Left forelimb (tissue), 1 donor: ENCODE data around the gene ASS1.

Experiments used
- DNase-seq: peaks from one replicate; pipeline ENCODE4 v3.0.0-alpha.2; 2018; ENCODE audit warnings: low spot score

Gene ASS1

DNA sequence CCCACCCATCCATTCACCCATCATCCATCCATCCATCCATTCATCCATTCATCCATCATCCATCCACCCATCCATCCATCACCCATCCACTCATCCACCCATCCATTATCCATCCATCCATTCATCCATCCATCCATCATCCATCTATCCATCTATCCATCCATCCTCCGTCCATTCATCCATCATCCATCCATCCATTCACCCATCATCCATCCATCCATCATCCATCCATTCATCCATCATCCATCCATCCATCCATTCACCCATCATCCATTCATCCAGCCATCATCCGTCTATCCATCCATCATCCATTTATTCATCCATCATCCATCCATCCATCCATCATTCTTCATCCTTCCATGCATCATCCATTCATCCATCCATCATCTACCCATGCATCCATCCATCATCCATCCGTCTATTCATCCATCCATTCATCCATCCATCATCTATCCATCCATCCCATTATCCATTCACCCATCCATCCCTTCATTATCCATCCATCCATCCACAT lies 10.1 kb downstream of the ASS1 start:
- no peak for DNase-seq

DNA sequence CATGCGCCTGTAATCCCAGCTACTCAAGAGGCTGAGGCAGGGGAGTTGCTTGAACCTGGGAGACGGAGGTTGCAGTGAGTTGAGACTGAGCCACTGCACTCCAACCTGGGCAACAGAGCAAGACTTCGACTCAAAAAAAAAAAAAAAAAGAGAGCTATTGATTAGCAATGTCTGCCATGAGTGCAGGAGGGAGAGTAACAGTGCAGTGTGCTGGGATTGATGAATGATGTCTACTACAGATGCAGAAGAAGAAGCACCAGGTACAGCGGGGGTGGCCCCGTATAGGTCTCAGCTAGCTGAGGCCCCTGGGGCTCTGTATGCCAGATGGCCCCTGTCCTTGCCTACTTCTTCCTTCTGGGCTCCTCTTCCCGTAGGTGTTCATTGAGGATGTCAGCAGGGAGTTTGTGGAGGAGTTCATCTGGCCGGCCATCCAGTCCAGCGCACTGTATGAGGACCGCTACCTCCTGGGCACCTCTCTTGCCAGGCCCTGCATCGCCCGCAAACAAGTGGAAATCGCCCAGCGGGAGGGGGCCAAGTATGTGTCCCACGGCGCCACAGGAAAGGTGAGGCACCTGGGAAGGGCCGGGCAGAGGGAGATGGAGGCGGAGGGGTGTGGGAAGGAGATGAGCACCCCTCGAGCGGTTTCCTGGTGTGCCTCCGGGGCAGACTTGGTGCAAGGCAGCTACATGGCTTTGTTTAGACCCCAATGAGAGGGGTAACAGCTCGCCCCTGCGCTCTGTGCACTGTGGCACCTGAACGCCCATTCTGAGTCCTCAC lies 13.5 kb downstream of the ASS1 start:
- no peak for DNase-seq

DNA sequence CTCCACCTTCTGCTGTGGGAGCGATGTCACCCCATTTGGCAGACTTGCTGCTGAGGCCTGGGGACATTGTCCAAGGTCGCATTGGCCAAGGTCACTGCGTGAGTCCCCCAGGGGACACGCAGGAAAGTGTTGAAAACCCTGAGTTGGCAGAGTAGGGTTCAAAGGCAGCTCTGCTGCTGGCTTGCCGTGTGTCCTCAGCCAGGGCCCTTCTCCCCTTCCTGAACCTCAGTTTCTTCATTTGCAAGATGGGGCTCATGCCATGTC lies 14.0 kb downstream of the ASS1 start:
- DNase-seq, result no peak

DNA sequence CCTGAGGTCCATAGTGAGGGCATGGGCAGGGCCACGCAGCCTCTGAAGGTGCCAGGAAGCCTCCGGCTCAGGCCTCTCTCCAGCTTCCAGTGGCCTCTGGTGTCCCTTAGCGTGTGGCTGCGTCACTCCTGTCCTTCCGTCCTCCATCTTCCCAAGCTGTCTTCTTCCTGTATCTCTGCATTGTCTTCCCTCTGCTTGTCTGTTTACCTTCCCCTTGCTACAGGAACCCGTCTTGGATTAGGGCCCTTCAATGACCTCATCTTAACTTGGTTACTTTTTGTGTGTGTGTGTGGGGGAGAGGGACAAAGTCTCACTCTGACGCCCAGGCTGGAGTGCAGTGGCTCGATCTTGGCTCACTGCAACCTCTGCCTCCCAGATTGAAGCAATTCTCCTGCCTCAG lies 14.4 kb downstream of the ASS1 start:
- DNase-seq, result no peak

DNA sequence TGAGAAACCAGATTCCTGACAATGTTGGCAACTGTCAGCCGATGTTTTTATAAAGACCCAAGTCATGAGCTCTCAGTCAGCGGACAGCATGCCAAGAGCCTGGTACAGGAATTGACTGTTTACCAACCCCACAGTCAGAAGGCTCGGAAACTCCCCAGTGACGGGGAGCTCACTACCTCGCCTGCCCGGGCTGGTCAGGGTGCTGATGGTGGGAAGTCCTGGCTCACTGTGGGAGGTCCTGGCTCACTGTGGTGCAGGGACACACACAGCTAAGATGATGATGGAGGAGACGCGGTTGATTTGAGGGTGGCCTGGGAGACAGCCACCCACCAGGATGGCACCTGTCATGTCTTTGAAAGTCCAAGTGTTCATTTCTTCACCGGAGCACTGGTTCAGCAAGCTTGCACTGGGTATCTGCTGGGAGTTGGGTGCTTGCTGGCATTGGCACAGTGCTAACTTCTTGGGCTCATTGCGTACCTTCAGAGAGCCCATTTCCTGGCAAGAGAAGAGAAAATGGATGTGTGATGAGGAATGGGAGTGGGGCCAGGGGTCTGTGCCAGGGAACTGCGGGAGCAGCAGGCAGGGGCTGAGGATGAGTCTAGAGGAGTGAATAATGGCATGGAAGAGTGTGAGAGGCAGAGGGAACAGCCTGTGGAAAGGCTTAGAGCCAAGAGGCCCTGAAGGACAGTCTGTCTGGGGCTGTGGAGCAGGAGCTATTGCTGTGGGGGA lies 15.3 kb downstream of the ASS1 start:
- DNase-seq, result no peak

DNA sequence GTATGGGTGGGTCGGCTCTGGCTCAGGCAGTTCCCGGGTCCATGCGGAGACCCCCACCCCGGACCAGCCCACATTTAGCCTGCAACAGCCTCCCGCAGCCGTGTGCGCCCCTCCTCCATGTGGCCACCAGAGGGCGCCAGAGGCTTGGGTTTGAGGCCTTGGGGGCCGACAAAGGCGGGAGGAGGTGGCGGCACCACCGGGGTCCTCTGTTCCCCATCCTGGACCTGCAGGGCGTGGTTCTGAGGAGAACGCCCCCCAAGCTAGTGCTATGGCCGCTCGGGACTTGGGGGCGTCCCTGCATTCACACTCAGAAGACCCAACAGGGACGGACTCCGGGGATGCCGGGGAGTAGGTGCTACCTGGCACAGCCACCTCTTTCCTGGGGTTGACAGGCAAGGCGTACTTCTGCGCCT lies 16.5 kb downstream of the ASS1 start:
- DNase-seq, result peak; percentile 83

DNA sequence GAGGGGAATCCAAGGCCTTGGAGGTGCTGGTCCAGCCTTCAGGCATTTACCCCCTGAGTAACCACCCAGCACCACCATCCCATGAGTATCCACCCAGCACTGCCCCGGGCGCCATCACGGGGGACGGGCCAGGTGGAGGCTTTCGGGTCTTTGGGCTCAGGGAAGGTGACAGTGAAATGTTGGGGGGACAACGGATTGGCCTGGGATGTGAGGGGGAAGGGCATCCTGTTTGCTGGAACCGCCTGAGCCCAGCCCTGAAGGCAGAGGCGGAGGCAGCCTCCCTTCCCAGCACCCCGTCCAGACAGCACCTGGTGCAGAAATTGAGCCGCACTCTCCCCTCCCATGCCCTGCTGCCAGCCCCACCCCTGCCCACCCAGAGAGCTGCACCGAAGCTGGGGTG lies 17.0 kb downstream of the ASS1 start:
- no peak for DNase-seq

DNA sequence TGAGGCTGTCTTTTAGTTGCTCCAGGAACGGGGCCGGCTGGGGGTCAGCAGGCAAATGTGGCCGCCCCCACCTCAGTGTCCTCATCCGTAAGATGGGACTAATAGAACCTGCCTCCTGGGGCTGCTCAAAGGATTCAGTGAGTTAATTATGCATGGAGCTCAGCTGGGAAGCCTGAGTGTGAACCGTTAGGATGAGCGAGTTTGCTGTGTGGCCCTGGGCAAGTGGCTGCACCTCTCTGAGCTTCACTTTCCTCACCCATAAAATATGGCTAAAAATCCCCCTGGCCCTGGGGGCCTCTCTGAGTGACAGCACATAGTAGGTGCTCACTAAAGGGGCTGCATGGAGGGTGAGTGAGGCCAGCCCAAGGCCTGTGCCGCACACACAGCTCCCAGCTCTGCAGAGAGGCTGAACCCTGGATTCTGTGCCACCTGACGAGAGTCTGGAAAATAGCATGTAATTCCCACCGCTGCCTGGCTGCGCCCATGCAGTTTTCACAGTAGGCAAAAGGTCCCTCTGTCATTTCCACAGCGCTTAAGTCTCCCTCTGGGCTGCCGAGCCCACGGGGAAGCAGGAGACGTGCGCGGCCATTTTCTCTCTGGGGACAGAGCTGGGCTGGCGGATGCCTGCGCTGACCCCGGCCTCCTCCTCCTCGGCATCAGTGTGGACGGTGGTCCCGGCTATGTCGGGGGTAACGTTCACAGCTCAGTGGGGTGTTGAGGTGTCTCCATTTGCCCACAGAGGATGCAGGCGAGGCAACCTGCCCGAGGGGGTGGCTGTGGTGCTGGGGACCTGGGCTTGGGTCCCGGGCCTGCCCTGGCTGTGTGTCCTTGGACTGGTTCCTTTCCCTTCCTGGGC lies 18.2 kb downstream of the ASS1 start:
- no peak for DNase-seq

DNA sequence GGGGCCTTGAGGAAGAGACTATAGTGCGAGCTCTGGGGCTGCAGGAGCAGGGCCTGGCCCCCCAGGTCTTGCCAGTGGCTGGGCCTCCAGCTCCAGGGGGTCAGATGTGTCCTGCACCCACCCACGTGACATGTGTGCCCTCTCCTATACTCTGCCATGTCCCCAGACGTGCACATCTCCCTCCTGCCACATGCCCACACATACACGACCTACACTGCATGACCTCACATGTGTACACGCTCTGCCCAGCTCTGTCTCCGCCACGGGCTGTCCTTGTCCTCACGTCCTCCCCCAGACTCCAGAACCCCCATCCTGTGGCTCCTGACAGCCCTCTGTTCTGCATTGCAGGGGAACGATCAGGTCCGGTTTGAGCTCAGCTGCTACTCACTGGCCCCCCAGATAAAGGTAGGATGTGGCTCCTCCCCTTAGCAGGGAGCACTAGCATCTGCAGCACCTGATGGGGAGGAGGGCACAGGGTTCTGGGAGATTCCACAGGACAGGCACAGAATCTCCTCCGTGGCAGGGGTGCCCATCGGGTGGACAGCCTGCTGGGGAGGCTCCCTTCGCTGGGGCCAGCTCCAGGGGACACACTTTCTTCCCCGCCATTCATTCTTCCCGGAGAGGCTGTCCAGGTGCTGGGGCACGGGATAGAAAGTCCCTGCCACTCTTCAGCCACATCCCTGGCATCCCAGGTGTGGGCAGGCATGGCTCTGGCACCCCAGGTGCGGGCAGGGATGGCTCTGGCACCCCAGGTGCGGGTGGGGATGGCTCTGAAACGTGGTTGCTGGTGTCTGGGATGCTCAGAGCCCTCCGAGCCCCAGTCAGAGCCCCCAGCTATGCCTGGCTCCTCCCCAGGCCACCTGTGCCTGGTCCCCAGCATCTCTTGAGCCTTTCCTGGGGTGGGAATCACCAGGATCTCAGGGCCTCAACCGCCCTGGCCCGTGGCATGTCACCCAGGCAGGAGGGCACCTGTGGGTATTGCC lies 19.3 kb downstream of the ASS1 start:
- DNase-seq, result no peak

DNA sequence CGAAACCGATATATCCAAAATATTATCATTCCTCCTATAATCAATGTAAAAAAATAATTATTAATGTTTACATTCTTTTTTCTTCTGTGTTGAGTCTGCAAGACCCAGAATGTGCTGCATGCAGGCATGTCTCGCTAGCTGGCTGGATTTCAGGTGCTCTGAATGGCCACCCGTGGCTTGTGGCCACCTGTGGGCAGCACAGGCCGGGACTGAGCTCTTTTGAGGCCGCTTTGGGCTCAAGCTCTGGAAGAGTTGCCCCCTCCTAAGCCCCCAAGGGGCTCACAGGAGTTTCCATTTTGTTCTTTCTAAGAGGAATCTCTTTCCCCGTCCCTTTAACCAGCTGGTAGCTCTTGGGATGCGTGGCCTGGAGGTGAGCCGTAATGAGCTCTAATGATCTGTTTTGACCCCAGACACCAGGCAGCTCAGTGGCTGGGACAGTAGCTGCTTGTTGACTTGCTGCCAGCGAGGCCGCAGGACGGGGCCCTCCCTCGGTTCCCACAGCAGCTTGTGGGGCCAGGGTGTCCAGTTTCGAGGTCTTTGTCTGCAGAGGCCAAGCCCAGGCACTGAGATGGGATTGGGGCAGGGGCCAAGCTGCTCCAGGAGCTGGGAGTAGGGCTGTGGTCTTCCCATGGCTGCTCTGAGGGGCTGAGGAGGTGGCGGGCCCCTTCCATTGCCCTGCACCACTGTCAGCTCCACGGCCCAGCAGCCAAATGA lies 20.8 kb downstream of the ASS1 start:
- DNase-seq, result no peak

DNA sequence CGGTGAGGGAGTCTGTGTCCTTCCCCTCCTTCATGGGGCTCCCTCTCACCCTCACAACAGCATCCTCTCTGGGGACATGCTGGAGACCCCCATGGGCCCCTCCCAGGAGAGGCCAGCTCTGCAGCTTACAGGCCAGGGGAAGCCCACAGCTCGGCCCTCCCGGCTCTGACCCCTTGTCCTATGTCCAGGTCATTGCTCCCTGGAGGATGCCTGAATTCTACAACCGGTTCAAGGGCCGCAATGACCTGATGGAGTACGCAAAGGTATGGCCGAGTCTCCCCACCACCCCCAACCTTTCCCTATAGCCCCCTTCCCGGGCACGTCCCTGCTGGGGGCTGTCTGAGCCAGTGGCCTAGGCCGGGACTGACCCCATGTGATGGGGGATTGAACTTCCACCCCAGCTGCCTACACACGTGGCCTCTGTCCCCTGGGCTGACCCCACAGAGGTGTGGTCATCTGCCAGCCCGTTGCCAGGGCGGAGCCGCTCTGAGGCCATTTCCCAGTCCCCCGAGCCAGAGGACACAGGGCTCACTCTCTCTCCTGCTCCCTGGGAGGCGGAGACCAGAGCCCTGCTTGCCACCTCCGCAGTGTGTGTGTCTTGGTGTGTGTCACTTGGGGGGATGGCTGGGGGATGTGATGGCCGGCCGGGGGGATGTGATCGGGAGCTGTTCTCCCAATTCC lies 21.9 kb downstream of the ASS1 start:
- no peak for DNase-seq

DNA sequence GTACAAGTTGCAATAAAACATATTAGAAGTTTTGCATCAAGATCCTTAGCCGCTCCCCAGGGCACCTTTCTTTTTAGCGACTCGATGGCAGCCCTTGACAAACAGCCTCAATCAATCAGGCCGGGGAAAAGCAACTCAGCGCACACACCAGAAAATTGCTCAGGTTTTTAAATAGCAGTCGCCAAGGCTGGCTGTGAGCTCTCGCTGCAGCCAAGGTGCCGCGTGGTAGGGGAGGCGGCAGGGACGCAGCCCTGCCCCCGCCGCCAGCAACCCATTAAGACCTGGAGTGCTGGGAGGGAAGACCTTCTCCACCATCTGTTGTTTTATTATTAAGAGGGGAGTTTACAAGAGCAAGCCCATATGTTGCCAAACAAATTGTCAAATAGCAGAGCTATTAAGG lies 22.6 kb downstream of the ASS1 start:
- DNase-seq, result no peak

DNA sequence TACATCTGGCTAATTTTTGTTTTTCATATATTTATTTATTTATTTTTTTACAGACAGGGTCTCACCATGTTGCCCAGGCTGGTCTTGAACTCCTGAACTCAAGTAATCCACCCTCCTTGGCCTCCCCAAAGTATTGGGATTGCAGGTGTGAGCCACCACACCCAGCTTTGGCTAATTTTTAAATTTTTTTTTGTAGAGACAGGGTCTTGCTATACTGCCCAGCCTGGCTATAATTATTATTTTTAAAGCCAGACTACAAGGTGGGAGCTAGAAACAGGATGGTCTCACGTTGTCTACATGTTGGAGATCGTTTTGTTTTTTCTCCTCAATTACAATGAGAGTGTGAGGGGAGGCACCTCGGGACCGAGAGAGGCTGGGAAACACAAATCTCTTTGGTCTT lies 23.8 kb downstream of the ASS1 start:
- no peak for DNase-seq

DNA sequence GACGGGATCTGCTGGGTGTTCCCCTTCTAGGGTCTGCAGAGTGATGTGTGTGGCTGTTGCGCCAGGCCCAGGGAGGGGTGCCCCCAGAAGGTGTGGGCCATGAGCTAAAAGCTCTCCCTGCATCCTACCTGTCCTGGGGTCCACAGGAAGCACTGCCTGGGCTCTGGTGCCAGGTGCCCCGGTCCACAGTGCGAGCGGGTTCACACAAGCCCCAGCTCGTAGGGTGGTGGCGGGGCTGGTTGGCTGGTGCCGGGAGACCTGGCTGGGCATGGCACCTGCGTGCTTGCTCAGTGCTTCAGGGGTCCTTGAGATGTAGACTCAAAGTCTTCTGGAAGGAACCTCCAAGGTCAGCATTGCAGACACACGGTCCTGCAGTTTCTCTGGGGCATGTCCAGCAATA lies 25.5 kb downstream of the ASS1 start:
- no peak for DNase-seq

DNA sequence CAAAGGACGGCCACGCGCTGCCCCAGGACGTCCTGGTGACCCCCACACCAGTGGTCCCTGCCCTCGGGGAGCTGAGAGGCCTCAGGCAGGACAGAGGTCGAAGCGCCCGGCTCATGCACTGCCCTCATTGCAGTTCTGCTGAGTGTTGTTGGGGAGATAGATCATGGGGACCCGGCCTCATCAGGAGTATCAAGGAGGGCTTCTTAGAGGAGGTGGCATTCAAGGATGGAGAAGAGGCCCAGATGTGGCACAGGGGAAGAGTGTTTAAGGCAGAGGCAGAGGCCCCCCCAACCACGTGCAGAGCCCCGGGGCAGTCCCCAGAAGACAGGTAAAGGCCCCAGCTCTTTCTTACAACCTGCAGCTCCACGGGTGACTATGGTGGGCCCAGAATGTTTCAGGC lies 26.2 kb downstream of the ASS1 start:
- no peak for DNase-seq

DNA sequence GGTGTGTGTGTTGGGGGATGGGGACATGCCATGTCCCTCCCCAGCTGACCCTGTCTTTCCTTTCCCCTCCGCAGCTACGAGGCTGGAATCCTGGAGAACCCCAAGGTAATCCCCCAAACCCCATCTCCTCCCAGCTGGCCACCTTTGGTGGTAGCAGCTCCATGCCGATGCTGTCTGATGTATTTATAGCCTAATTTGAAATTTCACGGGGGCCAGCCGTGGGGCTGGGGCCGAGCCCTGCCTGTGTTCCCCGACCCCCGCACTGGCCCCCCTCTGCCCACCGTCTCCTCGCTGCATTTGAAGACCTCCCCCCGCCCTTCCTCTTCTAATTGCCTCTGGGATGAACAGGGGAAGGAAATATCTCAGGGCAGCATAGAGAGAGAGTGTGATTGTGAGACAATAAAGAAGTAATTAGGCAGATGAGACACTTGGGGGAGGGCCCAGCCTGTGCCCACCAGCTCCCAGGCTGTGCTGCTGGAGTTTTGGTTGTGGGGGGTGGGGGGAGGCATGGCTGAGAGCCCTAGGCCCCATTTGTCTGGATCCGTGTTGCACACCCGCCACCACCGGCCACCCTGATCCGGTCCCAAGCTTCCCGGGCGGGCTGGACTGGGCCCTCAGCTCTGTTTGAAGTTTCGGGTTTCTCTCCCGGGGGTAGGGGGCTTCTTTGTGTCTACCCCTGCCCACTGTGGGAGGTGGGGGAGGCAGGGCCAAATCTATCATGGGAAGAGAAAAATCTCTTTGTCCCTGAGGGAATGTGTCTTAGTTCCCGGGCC lies 26.8 kb downstream of the ASS1 start:
- DNase-seq, result no peak

DNA sequence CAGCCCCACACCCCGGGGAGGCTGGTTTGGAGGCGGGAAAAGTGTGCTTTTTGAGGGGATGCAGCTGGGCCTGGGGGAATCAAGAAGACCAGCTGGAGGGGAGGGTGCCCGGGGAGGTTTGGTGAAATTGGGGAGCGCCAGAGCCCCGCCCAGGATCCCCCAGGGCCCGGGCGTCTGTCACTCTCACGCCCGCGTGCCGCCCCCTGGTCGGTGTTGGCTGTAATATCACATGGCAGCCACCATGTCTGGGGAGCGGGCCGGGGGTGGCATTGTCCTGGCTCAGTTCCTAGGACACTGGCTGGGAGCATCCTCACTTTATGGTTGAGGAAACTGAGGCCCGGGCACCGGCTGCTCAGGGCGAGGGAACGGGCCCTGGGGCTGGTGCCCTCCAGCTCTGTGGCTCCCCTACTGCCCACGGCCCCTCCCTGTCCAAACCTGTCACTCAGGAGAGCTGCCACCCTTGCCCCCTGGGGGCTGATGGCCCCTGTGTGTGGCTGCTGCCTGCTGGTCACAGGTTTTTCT lies 27.5 kb downstream of the ASS1 start:
- DNase-seq, result no peak

DNA sequence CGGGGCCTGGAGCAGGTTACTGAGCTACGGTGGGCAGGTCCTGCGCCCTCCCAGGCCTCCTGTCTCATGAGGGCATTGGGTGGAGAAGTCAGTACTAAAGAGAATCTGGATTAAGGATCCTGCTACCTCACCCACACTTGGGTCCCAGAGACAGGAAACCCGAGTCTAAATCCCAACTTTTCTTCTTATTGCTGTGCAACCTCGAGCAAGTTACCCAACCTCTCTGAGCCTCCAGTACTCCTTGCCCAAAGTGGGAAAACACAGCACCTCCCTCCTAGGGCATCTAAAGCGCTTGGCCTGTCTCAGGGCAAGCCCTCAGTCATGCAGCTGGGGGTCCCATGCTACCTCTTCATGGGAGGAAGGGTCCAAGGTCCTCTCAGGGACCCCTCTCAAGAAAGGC lies 28.2 kb downstream of the ASS1 start:
- no peak for DNase-seq

DNA sequence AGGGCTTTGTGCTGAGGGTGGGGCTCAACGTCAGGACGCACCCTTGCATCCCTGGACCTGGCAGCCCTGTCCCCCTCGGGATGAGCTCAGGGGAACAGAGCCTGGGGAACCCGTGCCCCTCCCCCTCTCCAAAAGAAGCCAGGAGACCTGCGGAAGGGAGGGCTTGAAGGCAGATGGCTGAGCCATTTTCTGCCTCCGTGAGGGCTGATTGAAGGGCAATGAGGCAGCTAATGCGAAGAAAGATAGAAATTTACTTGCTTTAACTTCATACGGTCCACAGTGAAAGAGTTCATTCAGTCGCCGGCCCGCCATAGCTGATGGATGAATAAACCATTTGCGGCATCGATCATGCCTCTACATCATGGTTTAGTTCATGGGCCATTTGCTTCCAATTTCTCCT lies 28.8 kb downstream of the ASS1 start:
- no peak for DNase-seq
